A673 (cell line): Measurements from ENCODE around the gene NBPF1. TPM values are rescaled to one million over a fixed set of nuclear protein-coding genes. Genes with fewer than 3 reads are reported as not detected.

Experiments
- BruUV-seq: library from RNA; stranded (reverse); fragments of 400-500 nt; replicated peaks from 2 replicates; lab custom pipeline; 2021; lab: Mats Ljungman, UMichigan
- CTCF ChIA-PET: fragments of 300-600 bp; sonication (Branson Sonifier 250); formaldehyde crosslinking; loops from one replicate; lab custom pipeline; 2022; ENCODE audit warnings: antibody characterized with exemption; lab: Charles Lee
- POLR2A ChIA-PET: fragments of 300-600 bp; sonication (Branson Sonifier 250); formaldehyde crosslinking; loops from one replicate; lab custom pipeline; 2022; ENCODE audit warnings: antibody characterized with exemption; ENCODE audit not compliant: low non-redundant PET; lab: Charles Lee
- DNase-seq: peaks from one replicate; pipeline ENCODE4 v3.0.0-alpha.2; 2015; ENCODE audit warnings: low spot score
- H3K27ac ChIP-seq: fragments of 200-600 bp; sonication (generic); 2 replicates; pipeline ENCODE4 v1.5.1; 2016; ENCODE audit warnings: mixed run types, low read depth, mild to moderate bottlenecking, mixed read lengths, antibody characterized with exemption, low read length; ENCODE audit not compliant: poor library complexity, severe bottlenecking
- H3K27me3 ChIP-seq: fragments of 200-600 bp; sonication (generic); replicated peaks from 2 replicates; pipeline ENCODE4 v1.6.1; 2017; ENCODE audit warnings: mixed run types, low read depth, mild to moderate bottlenecking, mixed read lengths, antibody characterized with exemption, low read length; ENCODE audit not compliant: insufficient read depth, poor library complexity
- H3K36me3 ChIP-seq: fragments of 200-600 bp; sonication (generic); 2 replicates; pipeline ENCODE4 v1.6.1; 2016; ENCODE audit warnings: mixed run types, mild to moderate bottlenecking, mixed read lengths, antibody characterized with exemption, low read length; ENCODE audit not compliant: insufficient read depth, poor library complexity, severe bottlenecking
- H3K4me1 ChIP-seq: fragments of 200-600 bp; sonication (generic); 2 replicates; pipeline ENCODE4 v1.6.1; 2017; ENCODE audit warnings: mixed run types, mild to moderate bottlenecking, mixed read lengths, antibody characterized with exemption, low read length; ENCODE audit not compliant: insufficient read depth, poor library complexity, severe bottlenecking
- H3K4me3 ChIP-seq: fragments of 200-600 bp; sonication (generic); 2 replicates; pipeline ENCODE4 v1.5.1; 2016; ENCODE audit warnings: low read depth, mixed run types, mild to moderate bottlenecking, mixed read lengths, low read length; ENCODE audit not compliant: poor library complexity, severe bottlenecking
- H3K9me3 ChIP-seq: fragments of 200-600 bp; sonication (generic); 2 replicates; pipeline ENCODE4 v1.6.1; 2016; ENCODE audit warnings: mixed run types, low read depth, mild to moderate bottlenecking, mixed read lengths, antibody characterized with exemption, low read length; ENCODE audit not compliant: poor library complexity, severe bottlenecking
- CTCF ChIP-seq: fragments of 300-800, 200-600 bp; sonication (generic); conservative IDR thresholded peaks from 2 replicates; pipeline ENCODE4 v1.5.1; 2017; ENCODE audit warnings: low read depth, mild to moderate bottlenecking, antibody characterized with exemption, low read length, moderate library complexity, mixed read lengths
- EZH2 ChIP-seq: fragments of 200-600 bp; sonication (generic); IDR thresholded peaks from 2 replicates; pipeline ENCODE4 v1.6.1; 2017; ENCODE audit warnings: borderline replicate concordance, low read depth, mild to moderate bottlenecking, mixed read lengths, antibody characterized with exemption, low read length; ENCODE audit not compliant: poor library complexity, severe bottlenecking
- intact Hi-C: fragments of 100-400 bp; cut with micrococcal nuclease; formaldehyde crosslinking; loops from one replicate; pipeline ENCODE4 v1.10.0; 2022; ENCODE audit not compliant: unreplicated experiment
- total RNA-seq: library from RNA; stranded (reverse); gene quantifications from 2 replicates; pipeline ENCODE4 v1.2.3, GENCODE V29; 2021

NBPF1 gene
- total RNA-seq, 1 experiment from 2014 or later = 85.2 TPM

DNA sequence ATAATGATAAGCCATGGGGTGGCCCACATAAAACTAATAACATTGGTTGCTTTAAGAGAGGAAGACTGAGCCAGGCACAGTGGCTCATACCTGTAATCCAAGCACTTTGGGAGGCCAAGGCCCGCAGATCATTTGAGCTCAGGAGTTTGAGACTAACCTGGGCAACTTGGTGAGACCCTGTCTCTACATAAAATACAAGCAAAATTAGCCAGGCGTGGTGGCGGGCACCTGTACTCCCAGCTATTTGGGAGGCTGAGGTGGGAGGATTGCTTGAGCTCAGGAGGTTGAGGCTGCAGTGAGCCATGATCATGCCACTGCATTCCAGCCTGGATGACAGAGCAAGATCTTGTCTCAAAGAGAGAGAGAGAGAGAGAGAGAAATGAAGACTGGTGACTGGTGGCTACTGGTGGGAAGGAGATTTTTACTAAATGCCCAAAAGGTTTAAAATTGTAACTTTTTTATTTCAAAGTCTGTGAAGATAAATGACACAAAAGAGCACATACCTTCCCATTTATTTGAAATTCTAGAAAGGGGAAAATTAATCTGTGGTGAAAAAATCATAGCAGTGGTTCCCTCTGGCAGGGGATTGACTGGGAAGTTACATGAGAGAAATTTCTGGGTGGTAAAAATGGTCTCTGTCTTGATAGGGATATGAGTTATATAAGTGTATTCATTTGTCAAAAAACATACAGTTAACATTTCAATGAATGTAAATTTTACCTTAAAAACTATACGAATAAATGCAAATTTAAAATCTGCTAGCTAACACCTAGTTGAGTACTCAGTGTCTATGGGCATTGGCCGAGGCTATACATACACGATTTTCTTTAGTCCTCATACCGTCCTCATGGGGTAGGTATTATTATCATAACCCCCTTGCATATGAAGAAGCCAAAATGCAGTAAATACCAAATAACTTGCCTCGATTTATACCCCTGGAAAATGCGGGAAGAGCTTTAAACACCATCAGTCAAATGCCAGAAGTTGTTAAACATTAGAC lies 2.2 kb upstream of the NBPF1 start:
- Histone ChIP-seq H3K27ac (no peak overlapping the region), H3K4me1 (peaks cover 17% of the 10 kb centered on the region), H3K36me3 (peaks cover 12% of the 10 kb centered on the region), H3K27me3 (no peaks in the 10 kb centered on the region), H3K9me3 (no peaks in the 10 kb centered on the region), H3K4me3 (no peak overlapping the region)
- no TSS peak for BruUV-seq
- intact Hi-C loops = no loop called here
- TF ChIP-seq CTCF = no peak
- no peak for TF ChIP-seq EZH2
- ChIA-PET CTCF (interaction anchor here (0.6 to 1.4 kb wide), 2 partner anchors 9 to 336 kb away, joined by 5 to 10 read pairs; no protein-coding TSS in a partner anchor), POLR2A (no interaction called here)
- DNase-seq = no peak

GRCh38 chr1:16614361-16615252 lies 1.2 kb upstream of the NBPF1 start:
- Histone ChIP-seq H3K9me3 (no peaks in the 10 kb centered on the region), H3K36me3 (peaks cover 12% of the 10 kb centered on the region), H3K4me1 (peaks cover 17% of the 10 kb centered on the region), H3K4me3 (no peak overlapping the region), H3K27me3 (no peaks in the 10 kb centered on the region), H3K27ac (no peak overlapping the region)
- CTCF ChIA-PET = interaction anchor here (1.4 kb wide), 1 partner anchor 337 kb away, joined by 10 read pairs; no protein-coding TSS in a partner anchor
- POLR2A ChIA-PET = no interaction called here
- no peak for DNase-seq
- intact Hi-C loops = no loop called here
- no peak for TF ChIP-seq CTCF
- TF ChIP-seq EZH2 = no peak
- BruUV-seq = no TSS peak
